ENCODE measurements around the gene DPYSL4. TPM values are rescaled to one million over a fixed set of nuclear protein-coding genes. Genes with fewer than 3 reads are reported as not detected.
"Not testable (repeated sequence)": the region's sequence is repeated elsewhere in the genome, so short reads cannot be mapped to it uniquely, and the experiment has no call there.

DPYSL4 gene
- total RNA-seq, 1 donor from 2014 or later, result 35.2 TPM

DNA sequence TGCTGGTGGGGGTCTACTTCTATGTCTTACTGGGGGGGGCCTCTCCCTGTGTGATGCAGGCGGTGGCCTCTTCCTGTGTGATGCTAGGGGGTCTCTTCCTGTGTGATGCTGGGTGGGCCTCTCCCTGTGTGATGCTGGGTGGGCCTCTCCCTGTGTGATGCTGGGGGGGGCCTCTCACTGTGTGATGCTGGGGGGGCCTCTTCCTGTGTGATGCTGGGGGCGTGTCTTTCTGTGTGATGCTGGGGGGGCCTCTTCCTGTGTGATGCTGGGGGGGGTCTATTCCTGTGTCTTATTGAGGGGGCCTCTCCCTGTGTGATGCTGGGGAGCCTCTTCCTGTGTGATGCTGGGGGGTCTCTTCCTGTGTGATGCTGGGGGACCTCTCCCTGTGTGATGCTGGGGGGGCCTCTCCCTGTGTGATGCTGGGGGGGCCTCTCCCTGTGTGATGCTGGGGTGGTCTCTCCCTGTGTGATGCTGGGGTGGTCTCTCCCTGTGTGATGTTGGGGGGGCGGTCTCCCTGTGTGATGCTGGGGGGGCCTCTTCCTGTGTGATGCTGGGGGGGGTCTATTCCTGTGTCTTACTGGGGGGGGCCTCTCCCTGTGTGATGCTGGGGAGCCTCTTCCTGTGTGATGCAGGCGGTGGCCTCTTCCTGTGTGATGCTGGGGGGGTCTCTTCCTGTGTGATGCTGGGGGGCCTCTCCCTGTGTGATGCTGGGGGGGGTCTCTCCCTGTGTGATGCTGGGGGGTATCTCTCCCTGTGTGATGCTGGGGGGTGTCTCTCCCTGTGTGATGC, 25.7 kb upstream of the DPYSL4 start:
- H3K4me3 Mint-ChIP-seq (ENCODE audit: unreplicated experiment); DNase-seq (ENCODE audit: low spot score); H3K27me3 Mint-ChIP-seq (ENCODE audit: low read depth); H3K4me1 Mint-ChIP-seq (ENCODE audit: low read depth); H3K9me3 Mint-ChIP-seq (ENCODE audit: low read depth); H3K36me3 Mint-ChIP-seq (ENCODE audit: low read depth); H3K27ac Mint-ChIP-seq (ENCODE audit: unreplicated experiment): not testable (repeated sequence)

GRCh38 chr10:132162021-132162531, 24.7 kb upstream of the DPYSL4 start:
- H3K4me3 Mint-ChIP-seq (ENCODE audit: unreplicated experiment), result no peak overlapping the region
- no peaks in the 10 kb centered on the region for H3K36me3 Mint-ChIP-seq (ENCODE audit: low read depth)
- peaks cover 7% of the 10 kb centered on the region for H3K4me1 Mint-ChIP-seq (ENCODE audit: low read depth)
- no peak overlapping the region for H3K27ac Mint-ChIP-seq (ENCODE audit: unreplicated experiment)
- no peaks in the 10 kb centered on the region for H3K9me3 Mint-ChIP-seq (ENCODE audit: low read depth)
- H3K27me3 Mint-ChIP-seq (ENCODE audit: low read depth), result peaks cover 3% of the 10 kb centered on the region
- peak; percentile 67 for DNase-seq (ENCODE audit: low spot score)
- TF ChIP-seq CTCF (IDR thresholded peaks at IDR 0.05), result no peak

- H3K4me3 Mint-ChIP-seq (ENCODE audit: unreplicated experiment), result no peak overlapping the region
Measured at GRCh38 chr10:132162590-132163277, 24.0 kb upstream of the DPYSL4 start.

GRCh38 chr10:132163278-132163765, 23.4 kb upstream of the DPYSL4 start:
- DNase-seq (ENCODE audit: low spot score), result peak; percentile 77
- no peaks in the 10 kb centered on the region for H3K9me3 Mint-ChIP-seq (ENCODE audit: low read depth)
- H3K27ac Mint-ChIP-seq (ENCODE audit: unreplicated experiment), result no peak overlapping the region
- H3K4me1 Mint-ChIP-seq (ENCODE audit: low read depth), result peaks cover 7% of the 10 kb centered on the region
- peaks cover 1% of the 10 kb centered on the region for H3K36me3 Mint-ChIP-seq (ENCODE audit: low read depth)
- H3K4me3 Mint-ChIP-seq (ENCODE audit: unreplicated experiment), result no peak overlapping the region
- peaks cover 3% of the 10 kb centered on the region for H3K27me3 Mint-ChIP-seq (ENCODE audit: low read depth)
- peak; percentile 13 for TF ChIP-seq CTCF (IDR thresholded peaks at IDR 0.05)

More at GRCh38 chr10:132162590-132163277, 24.0 kb upstream of the DPYSL4 start:
- peaks cover 3% of the 10 kb centered on the region for H3K27me3 Mint-ChIP-seq (ENCODE audit: low read depth)
- DNase-seq (ENCODE audit: low spot score), result peak; percentile 77
- H3K36me3 Mint-ChIP-seq (ENCODE audit: low read depth), result no peaks in the 10 kb centered on the region
- H3K4me1 Mint-ChIP-seq (ENCODE audit: low read depth), result peaks cover 7% of the 10 kb centered on the region
- TF ChIP-seq CTCF (IDR thresholded peaks at IDR 0.05), result no peak
- H3K9me3 Mint-ChIP-seq (ENCODE audit: low read depth), result no peaks in the 10 kb centered on the region
- H3K27ac Mint-ChIP-seq (ENCODE audit: unreplicated experiment), result no peak overlapping the region

DNA sequence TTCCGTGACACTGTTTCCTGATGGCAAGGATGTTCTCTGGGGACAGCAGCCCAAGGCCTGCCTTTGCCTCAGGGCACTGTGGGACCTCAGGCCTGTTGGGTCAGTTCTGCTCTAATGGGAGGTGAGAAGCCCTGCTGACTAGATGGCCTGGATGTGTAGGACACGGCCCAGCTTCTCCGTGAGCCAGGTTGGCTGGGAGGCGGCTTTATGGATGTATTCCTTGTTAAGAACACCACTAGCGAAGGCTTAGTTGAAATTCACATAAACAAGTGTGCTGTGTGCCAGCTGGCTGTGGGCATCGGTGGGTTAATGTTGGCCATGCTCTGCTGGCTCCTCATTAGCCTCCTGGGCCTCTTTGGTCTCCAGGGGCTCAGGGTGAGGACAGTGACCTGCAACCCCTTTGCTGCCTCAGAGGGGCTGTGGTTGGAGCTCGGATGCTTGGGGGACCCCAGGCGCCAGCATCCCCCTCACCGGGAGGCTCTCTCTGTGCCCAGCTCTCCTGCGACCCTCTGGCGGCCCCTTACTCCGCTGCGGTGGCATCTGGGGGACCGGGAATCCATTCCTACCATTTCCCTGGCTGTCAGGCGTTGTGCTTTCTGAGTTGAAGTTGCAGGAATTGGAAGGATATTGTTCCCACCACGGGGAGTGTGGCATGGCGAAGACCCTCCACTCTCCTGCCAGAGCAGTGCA, 22.8 kb upstream of the DPYSL4 start:
- no peak overlapping the region for H3K4me3 Mint-ChIP-seq (ENCODE audit: unreplicated experiment)

More for the DNA sequence above, 22.8 kb upstream of the DPYSL4 start:
- no peak overlapping the region for H3K27ac Mint-ChIP-seq (ENCODE audit: unreplicated experiment)
- no peaks in the 10 kb centered on the region for H3K9me3 Mint-ChIP-seq (ENCODE audit: low read depth)
- peaks cover 7% of the 10 kb centered on the region for H3K4me1 Mint-ChIP-seq (ENCODE audit: low read depth)
- peak; percentile 65 for DNase-seq (ENCODE audit: low spot score)
- peaks cover 3% of the 10 kb centered on the region for H3K27me3 Mint-ChIP-seq (ENCODE audit: low read depth)
- H3K36me3 Mint-ChIP-seq (ENCODE audit: low read depth), result peaks cover 3% of the 10 kb centered on the region
- no peak for TF ChIP-seq CTCF (IDR thresholded peaks at IDR 0.05)
